BE2C (cell line): Measurements from ENCODE around the gene MAN1A1.

ENCODE experiments used
- DNase-seq: peaks from one replicate; pipeline ENCODE4 v3.0.0-alpha.2; 2020
- H3K27me3 ChIP-seq: fragments of 250-450 bp; sonication (Bioruptor Pico); 2 replicates; pipeline ENCODE4 v1.5.1; 2020; ENCODE audit warnings: mild to moderate bottlenecking
- H3K36me3 ChIP-seq: fragments of 250-450 bp; sonication (Bioruptor Pico); 2 replicates; pipeline ENCODE4 v1.5.1; 2020; ENCODE audit warnings: mild to moderate bottlenecking
- H3K4me1 ChIP-seq: fragments of 250-450 bp; sonication (Bioruptor Pico); 2 replicates; pipeline ENCODE4 v1.5.1; 2020
- H3K4me3 ChIP-seq: 2 replicates; pipeline ENCODE4 v1.5.1; 2011; ENCODE audit warnings: low read depth, low read length
- H3K9me3 ChIP-seq: fragments of 250-450 bp; sonication (Bioruptor Pico); 2 replicates; pipeline ENCODE4 v1.5.1; 2020
- TF ChIP-seq, protein P1 (sequence below): IDR thresholded peaks from 2 replicates; pipeline ENCODE4 v1.5.1; 2012; ENCODE audit warnings: mild to moderate bottlenecking, low read depth, low read length

MAN1A1 gene

DNA sequence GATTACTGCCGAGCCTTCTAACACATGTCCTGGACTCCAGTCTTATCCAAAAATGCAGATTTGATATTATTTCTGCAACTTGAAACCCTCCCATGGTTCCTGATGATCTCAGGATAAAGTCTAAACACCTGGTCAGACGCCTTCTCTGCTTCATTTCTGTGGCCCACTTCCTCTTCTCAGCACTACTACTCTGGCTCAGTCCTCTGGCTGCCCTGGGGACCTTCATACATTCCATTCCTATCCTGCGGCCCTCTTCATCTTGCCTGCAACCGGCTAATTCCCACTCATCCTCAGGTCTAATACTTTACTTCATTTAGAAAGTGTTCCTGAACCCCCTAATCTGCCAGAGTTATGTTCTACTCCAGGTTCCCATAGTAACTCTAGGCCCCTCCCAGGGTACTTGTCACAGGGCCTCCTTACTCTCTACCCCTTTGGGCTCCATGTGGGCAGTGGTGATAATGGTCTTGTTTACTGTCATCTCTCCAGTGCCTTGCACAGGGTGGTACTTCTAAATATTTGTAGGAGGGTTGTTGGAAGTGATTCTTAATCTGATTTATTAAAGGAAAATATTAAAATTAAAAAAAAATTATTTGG is 18.9 kb downstream of the MAN1A1 start:
- no peak for DNase-seq
- no peaks in the 10 kb centered on the region for H3K9me3 ChIP-seq
- H3K36me3 ChIP-seq, result peaks cover 51% of the 10 kb centered on the region
- TF ChIP-seq, protein P1, sequence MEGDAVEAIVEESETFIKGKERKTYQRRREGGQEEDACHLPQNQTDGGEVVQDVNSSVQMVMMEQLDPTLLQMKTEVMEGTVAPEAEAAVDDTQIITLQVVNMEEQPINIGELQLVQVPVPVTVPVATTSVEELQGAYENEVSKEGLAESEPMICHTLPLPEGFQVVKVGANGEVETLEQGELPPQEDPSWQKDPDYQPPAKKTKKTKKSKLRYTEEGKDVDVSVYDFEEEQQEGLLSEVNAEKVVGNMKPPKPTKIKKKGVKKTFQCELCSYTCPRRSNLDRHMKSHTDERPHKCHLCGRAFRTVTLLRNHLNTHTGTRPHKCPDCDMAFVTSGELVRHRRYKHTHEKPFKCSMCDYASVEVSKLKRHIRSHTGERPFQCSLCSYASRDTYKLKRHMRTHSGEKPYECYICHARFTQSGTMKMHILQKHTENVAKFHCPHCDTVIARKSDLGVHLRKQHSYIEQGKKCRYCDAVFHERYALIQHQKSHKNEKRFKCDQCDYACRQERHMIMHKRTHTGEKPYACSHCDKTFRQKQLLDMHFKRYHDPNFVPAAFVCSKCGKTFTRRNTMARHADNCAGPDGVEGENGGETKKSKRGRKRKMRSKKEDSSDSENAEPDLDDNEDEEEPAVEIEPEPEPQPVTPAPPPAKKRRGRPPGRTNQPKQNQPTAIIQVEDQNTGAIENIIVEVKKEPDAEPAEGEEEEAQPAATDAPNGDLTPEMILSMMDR, result no peak
- H3K4me3 ChIP-seq, result no peak overlapping the region
- no peaks in the 10 kb centered on the region for H3K27me3 ChIP-seq
- H3K4me1 ChIP-seq, result peaks cover 33% of the 10 kb centered on the region

DNA sequence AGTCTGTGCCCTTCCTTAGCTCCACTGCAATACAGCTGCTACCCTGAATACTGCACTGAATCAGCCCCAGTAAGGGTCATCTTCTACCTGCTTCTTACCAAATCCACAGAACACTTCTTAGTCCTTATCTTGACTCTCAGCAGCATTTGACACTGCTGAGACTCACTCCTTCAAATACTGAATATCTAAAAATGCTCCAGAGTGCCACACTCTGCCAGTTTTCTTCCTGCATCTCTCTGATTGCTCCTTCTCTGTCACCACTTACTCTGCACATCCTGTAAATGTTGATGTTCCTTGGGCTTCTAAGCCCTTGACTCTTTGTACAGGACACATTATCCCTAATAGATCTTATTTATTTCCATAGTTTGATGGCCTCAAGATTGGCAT is 19.8 kb downstream of the MAN1A1 start:
- Histone ChIP-seq H3K36me3 (peaks cover 57% of the 10 kb centered on the region), H3K9me3 (no peaks in the 10 kb centered on the region), H3K4me3 (no peak overlapping the region), H3K4me1 (peaks cover 35% of the 10 kb centered on the region), H3K27me3 (no peaks in the 10 kb centered on the region)
- TF ChIP-seq, protein P1, result no peak
- no peak for DNase-seq

DNA sequence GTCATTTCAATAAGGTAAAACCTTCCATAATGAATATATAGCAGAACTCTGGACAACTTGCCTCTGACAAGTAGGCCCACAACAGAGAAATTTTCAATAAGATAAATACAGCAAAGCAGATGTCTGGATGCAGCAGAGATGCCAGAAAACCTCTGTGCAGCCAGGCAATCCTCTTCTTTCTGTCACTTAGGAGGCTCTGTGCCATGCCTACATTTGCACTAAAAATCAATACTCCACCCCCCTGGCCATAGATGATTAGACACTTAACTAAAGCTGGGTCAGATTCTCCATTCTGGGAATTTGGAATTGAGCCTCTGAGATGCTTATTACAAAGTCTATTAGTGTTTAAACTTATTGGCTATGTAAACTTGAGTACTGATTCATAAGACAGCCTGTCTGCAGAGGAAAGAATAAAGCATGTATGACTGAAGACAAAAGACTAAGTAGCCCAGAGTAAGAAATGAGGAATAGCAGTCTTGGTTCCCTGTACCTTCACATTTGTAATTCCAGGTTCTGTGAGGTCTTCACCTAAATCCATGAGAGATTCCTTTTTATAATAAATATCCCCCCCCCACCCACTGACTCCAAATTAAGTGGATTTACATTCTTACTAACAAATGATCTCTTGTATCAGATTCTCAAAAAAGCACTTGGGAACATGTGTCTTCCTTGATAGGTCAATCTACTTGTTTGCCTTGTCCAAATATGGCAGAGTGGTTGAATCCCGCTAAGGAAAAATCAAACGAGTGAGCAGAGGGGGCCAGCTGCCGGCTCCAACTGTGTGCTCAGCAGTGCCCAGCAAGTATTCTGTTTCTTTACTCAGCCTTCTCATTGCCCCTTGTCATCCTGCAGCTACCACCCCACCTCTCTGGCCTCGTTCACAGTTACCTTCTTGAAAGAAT is 20.4 kb downstream of the MAN1A1 start:
- Histone ChIP-seq H3K9me3 (no peaks in the 10 kb centered on the region), H3K36me3 (peaks cover 57% of the 10 kb centered on the region), H3K4me3 (no peak overlapping the region), H3K27me3 (no peaks in the 10 kb centered on the region), H3K4me1 (peaks cover 38% of the 10 kb centered on the region)
- peak; percentile 40 for DNase-seq
- TF ChIP-seq, protein P1, result no peak

DNA sequence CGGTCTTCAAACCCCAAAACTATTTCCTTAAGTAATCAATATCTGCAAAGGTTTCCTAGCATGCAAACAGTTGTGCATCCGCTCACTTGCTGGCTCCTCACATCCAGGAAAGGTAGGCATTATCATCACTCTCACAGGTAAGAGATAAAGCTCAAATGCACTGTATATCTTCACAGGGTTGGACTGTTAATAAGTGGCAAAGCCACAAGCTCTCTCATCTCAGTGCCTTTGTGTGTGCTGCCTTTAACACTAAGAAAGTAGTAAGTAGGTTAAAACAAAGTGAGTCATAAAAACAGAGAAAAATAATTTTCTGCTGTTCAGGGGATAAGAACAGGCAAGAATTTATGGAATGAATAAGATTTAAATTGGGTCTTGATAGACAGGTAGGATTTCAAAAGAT is 21.3 kb downstream of the MAN1A1 start:
- DNase-seq, result no peak
- Histone ChIP-seq H3K9me3 (no peaks in the 10 kb centered on the region), H3K4me1 (peaks cover 33% of the 10 kb centered on the region), H3K27me3 (no peaks in the 10 kb centered on the region), H3K36me3 (peaks cover 60% of the 10 kb centered on the region), H3K4me3 (no peak overlapping the region)
- TF ChIP-seq, protein P1, result no peak

DNA sequence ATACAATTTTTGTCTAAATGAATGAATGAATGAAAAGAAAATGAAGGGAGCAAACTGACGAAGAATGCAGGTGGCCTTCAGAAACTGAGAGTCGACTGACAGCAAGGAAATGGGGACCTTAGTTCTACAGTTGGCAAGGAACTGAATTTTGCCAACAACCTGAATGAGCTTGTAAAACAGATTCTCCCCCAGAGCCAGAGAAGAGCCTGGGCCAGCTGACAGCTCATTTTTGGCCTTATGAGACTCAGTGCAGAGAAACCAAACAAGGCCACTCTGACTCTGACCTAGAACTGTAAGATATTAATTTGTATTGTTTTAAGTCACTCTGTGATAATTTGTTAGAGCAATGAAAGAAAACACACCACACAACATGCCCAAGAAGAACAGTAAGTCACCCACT is 21.8 kb downstream of the MAN1A1 start:
- H3K9me3 ChIP-seq, result no peaks in the 10 kb centered on the region
- no peak overlapping the region for H3K4me3 ChIP-seq
- H3K4me1 ChIP-seq, result peaks cover 33% of the 10 kb centered on the region
- DNase-seq, result no peak
- peaks cover 60% of the 10 kb centered on the region for H3K36me3 ChIP-seq
- TF ChIP-seq, protein P1, result no peak
- no peaks in the 10 kb centered on the region for H3K27me3 ChIP-seq
